H1 (cell line): ENCODE measurements around the gene ING5. TPM values are rescaled to one million over a fixed set of nuclear protein-coding genes. Genes with fewer than 3 reads are reported as not detected.

Source experiments
- polyA plus RNA-seq, 7 experiments: library from polyadenylated mRNA; depleted of rRNA in 3 of 7; stranded (reverse) in 5 of 7; unstranded in 2 of 7; fragments of >200 nt in 5 of 7; fragments of 200-250 nt in 2 of 7; gene quantifications; 1 replicate in 5 of 7; 2 replicates in 1 of 7; 4 replicates in 1 of 7; pipeline versions ENCODE4 v1.2.1 to v1.2.3, GENCODE V29; 2011 to 2013; ENCODE audit warnings: missing spikeins in 2 of 7, mixed read lengths in 2 of 7
- total RNA-seq: library from RNA; stranded (reverse); fragmentation: NEBNext Ultra II Directional; extraction: Animal tissue kit (Norgen Biotek cat#: 25700); gene quantifications from 2 replicates; pipeline ENCODE4 v1.2.1, GENCODE V29; 2021
- TF ChIP-seq, protein P1 (sequence below): IDR thresholded peaks from 2 replicates; pipeline ENCODE4 v1.6.1; 2011; ENCODE audit warnings: low read depth, mild to moderate bottlenecking, low read length; ENCODE audit not compliant: insufficient read depth

ING5 gene
- total and polyA plus RNA-seq, 2 of the 8 experiments (the other 6 are each of a cell fraction or from before 2014, with no cell fraction given) = 41.5 to 47.4 TPM

DNA sequence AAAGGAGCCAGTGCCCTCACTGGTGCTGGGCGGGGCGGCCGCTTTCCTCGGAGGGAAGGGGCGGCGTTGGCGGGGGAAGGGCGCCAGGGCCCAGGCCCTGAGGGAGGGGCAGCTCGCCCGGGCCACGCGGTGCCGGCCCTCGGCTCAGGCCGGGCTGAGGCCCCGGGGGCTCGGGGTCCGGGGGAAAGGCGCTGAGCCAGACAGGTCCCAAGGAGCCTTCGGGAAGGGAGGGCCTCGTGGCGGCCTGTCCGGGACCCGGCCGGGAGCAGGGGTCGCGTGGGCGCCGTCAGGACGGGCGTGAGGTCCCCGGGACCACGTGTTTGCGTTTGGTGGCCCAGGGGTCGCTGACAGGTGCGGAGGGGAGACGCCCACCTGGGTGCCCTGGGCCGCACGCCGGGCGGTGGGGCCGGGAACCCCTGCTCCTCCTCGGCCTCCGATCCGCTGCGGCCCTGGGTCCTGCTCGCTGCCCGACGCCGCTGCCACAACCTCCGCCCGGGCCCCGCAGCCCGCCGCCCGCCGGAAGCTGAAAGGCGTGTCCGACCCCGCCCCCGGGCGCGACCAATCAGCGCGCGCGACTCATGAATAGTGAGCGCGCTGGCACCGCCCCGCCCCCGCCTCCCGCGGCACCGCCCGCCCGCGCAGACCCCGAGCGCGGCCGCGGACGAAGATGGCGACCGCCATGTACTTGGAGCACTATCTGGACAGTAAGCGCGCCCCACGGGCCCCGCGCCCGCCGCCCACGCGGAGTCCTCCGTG lies at the start of gene ING5 (continued):
- TF ChIP-seq, protein P1, sequence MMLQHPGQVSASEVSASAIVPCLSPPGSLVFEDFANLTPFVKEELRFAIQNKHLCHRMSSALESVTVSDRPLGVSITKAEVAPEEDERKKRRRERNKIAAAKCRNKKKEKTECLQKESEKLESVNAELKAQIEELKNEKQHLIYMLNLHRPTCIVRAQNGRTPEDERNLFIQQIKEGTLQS = no peak
